A549 (cell line): ENCODE data around the gene YES1. TPM values are rescaled to one million over a fixed set of nuclear protein-coding genes. Genes with fewer than 3 reads are reported as not detected.

ENCODE experiments used
- ATAC-seq, 2 experiments: fragments of 200-7000 bp in 1 of 2; fragments of >200 bp in 1 of 2; cut with Nextera tagmentation in 1 of 2; cut with Tn5 transposase in 1 of 2; 3 replicates each; pipeline versions ENCODE4 v1.8.0 to v1.9.1; 2018 to 2020; ENCODE audit warnings: mild to moderate bottlenecking in 1 of 2, moderate library complexity in 1 of 2
- CTCF ChIA-PET: fragments of 300-600 bp; sonication (Branson Sonifier 250); formaldehyde crosslinking; extraction: SDS; loops from one replicate; lab custom pipeline; 2021; ENCODE audit warnings: antibody characterized with exemption, inconsistent platforms; lab: Yijun Ruan, JAX
- POLR2A ChIA-PET: fragments of 350-600 bp; formaldehyde crosslinking; extraction: SDS; loops from one replicate; lab custom pipeline; 2021; ENCODE audit warnings: antibody characterized with exemption, inconsistent platforms; lab: Yijun Ruan, JAX
- DNase-seq, 2 experiments: peaks; one replicate each; pipeline versions ENCODE4 v3.0.0 to v3.0.0-alpha.2; 2011 to 2016; ENCODE audit warnings: low read depth in 1 of 2, low spot score in 1 of 2
- FAIRE-seq: peaks from 2 replicates; lab custom pipeline; 2011; peaks lifted over from hg19 to GRCh38; lab: Jason Lieb, UNC
- H3K27ac ChIP-seq, 2 experiments: fragments of >200 bp; sonication (Bioruptor Twin); formaldehyde crosslinking; 3 replicates each; pipeline ENCODE4 v1.5.1; 2016 to 2017
- H3K4me1 ChIP-seq: fragments of >200 bp; sonication (Bioruptor Twin); formaldehyde crosslinking; 3 replicates; pipeline ENCODE4 v1.6.1; 2016
- H3K4me2 ChIP-seq: fragments of >200 bp; sonication (Bioruptor Twin); formaldehyde crosslinking; 3 replicates; pipeline ENCODE4 v1.6.1; 2016
- H3K4me3 ChIP-seq: fragments of >200 bp; sonication (Bioruptor Twin); formaldehyde crosslinking; 3 replicates; pipeline ENCODE4 v1.5.1; 2016
- H3K9me3 ChIP-seq: fragments of >200 bp; sonication (Bioruptor Twin); formaldehyde crosslinking; 3 replicates; pipeline ENCODE4 v1.6.1; 2016
- CBX2 ChIP-seq: fragments of 200-600 bp; sonication (generic); IDR thresholded peaks from 2 replicates; pipeline ENCODE4 v1.6.1; 2016; ENCODE audit warnings: low read depth, mild to moderate bottlenecking, borderline replicate concordance
- CEBPB ChIP-seq, 2 experiments: fragments of >200 bp in 1 of 2; sonication (Bioruptor Twin) in 1 of 2; formaldehyde crosslinking in 1 of 2; IDR thresholded peaks; 2 replicates each; pipeline ENCODE4 v1.6.1; 2012 to 2016
- CHD2 ChIP-seq: fragments of 150-350 bp; IDR thresholded peaks from 2 replicates; pipeline ENCODE4 v1.6.1; 2014; ENCODE audit warnings: low read length; ENCODE audit not compliant: partially characterized antibody
- CHD4 ChIP-seq: fragments of 200-600 bp; sonication (generic); IDR thresholded peaks from 2 replicates; pipeline ENCODE4 v1.6.1; 2016; ENCODE audit warnings: antibody characterized with exemption, mild to moderate bottlenecking, borderline replicate concordance
- EP300 ChIP-seq, 2 experiments: fragments of >200 bp; sonication (Bioruptor Twin); formaldehyde crosslinking; IDR thresholded peaks; 2 replicates in 1 of 2; 3 replicates in 1 of 2; pipeline ENCODE4 v1.6.1; 2016 to 2017
- FOSB ChIP-seq: fragments of 250-450 bp; sonication (Bioruptor Pico); IDR thresholded peaks from 2 replicates; pipeline ENCODE4 v1.5.0; 2020; ENCODE audit warnings: mild to moderate bottlenecking, moderate library complexity
- FOSL2 ChIP-seq, 2 experiments: fragments of 450-650 bp in 1 of 2; fragments of >200 bp in 1 of 2; sonication (Bioruptor Twin) in 1 of 2; formaldehyde crosslinking; IDR thresholded peaks; 2 replicates each; pipeline versions ENCODE4 v1.5.0 to v1.6.1; 2016 to 2020; ENCODE audit warnings: mild to moderate bottlenecking in 1 of 2, moderate library complexity in 1 of 2
- GATA3 ChIP-seq: IDR thresholded peaks from 2 replicates; pipeline ENCODE4 v1.6.1; 2012; ENCODE audit warnings: borderline replicate concordance
- HOXB13 ChIP-seq: fragments of 250-450 bp; sonication (Bioruptor Pico); IDR thresholded peaks from 2 replicates; pipeline ENCODE4 v1.5.0; 2020; ENCODE audit warnings: low read depth, mild to moderate bottlenecking, moderate library complexity
- HOXB5 ChIP-seq: fragments of 250-450 bp; sonication (Bioruptor Pico); IDR thresholded peaks from 2 replicates; pipeline ENCODE4 v1.5.0; 2020; ENCODE audit warnings: mild to moderate bottlenecking, moderate library complexity
- JUN ChIP-seq, 2 experiments: fragments of >200 bp; sonication (Bioruptor Twin); formaldehyde crosslinking; IDR thresholded peaks; 2 replicates in 1 of 2; 3 replicates in 1 of 2; pipeline ENCODE4 v1.6.1; 2016 to 2017
- JUNB ChIP-seq: fragments of >200 bp; sonication (Bioruptor Twin); formaldehyde crosslinking; IDR thresholded peaks from 2 replicates; pipeline ENCODE4 v1.6.1; 2016
- KDM5A ChIP-seq: fragments of 200-600 bp; sonication (generic); IDR thresholded peaks from 2 replicates; pipeline ENCODE4 v1.6.1; 2016; ENCODE audit warnings: antibody characterized with exemption, mild to moderate bottlenecking
- PHF8 ChIP-seq: fragments of 200-600 bp; sonication (generic); IDR thresholded peaks from 2 replicates; pipeline ENCODE4 v1.6.1; 2016; ENCODE audit warnings: low read depth, mild to moderate bottlenecking, antibody characterized with exemption, moderate library complexity, borderline replicate concordance
- POLR2A ChIP-seq: IDR thresholded peaks from 2 replicates; pipeline ENCODE4 v1.6.1; 2012; ENCODE audit warnings: mild to moderate bottlenecking, low read length
- RCOR1 ChIP-seq: fragments of 150-350 bp; IDR thresholded peaks from 2 replicates; pipeline ENCODE4 v1.6.1; 2014; ENCODE audit warnings: antibody characterized with exemption, low read length, low read depth
- RNF2 ChIP-seq: fragments of 200-600 bp; sonication (generic); IDR thresholded peaks from 2 replicates; pipeline ENCODE4 v1.6.1; 2016; ENCODE audit warnings: low read depth, mild to moderate bottlenecking, antibody characterized with exemption, moderate library complexity, borderline replicate concordance
- SREBF2 ChIP-seq: fragments of 450-650 bp; IDR thresholded peaks from 2 replicates; pipeline ENCODE4 v1.6.1; 2014; ENCODE audit warnings: mild to moderate bottlenecking, moderate library complexity
- TFCP2L1 ChIP-seq: fragments of 250-450 bp; sonication (Bioruptor Pico); IDR thresholded peaks from 2 replicates; pipeline ENCODE4 v1.5.0; 2021; ENCODE audit warnings: mild to moderate bottlenecking
- ZFP36 ChIP-seq: fragments of 450-650 bp; IDR thresholded peaks from 2 replicates; pipeline ENCODE4 v1.6.1; 2014; ENCODE audit warnings: borderline replicate concordance; ENCODE audit not compliant: partially characterized antibody
- WGBS: methylation state at CpG from one replicate; pipeline ENCODE4 v1.1.6; 2017; ENCODE audit errors: missing lambda C conversion rate; 5-methylcytosine and 5-hydroxymethylcytosine counted together
- polyA plus RNA-seq, 4 experiments: library from polyadenylated mRNA; depleted of rRNA in 3 of 4; stranded (reverse); fragments of >200 nt; fragmentation: RNase III in 1 of 4; extraction: RNeasy Plus Mini Kit Qiagen cat#74134 plus additional on column Dnase treatment in 1 of 4; gene quantifications; 2 replicates in 3 of 4; 3 replicates in 1 of 4; pipeline ENCODE4 v1.2.3, GENCODE V29; 2011 to 2017
- TF ChIP-seq, protein P1 (sequence below): fragments of 250-450 bp; sonication (Bioruptor Pico); IDR thresholded peaks from 2 replicates; pipeline ENCODE4 v1.5.0; 2021; ENCODE audit warnings: mild to moderate bottlenecking, moderate library complexity, borderline replicate concordance
- TF ChIP-seq, protein P2 (sequence below): fragments of >200 bp; sonication (Bioruptor Twin); formaldehyde crosslinking; IDR thresholded peaks from 2 replicates; pipeline ENCODE4 v1.6.1; 2016
- TF ChIP-seq, protein P3 (sequence below): IDR thresholded peaks from 2 replicates; pipeline ENCODE4 v1.6.1; 2012
- TF ChIP-seq, protein P4 (sequence below): fragments of 200-600 bp; sonication (generic); IDR thresholded peaks from 2 replicates; pipeline ENCODE4 v1.6.1; 2016; ENCODE audit warnings: antibody characterized with exemption, mild to moderate bottlenecking, moderate library complexity
- TF ChIP-seq, protein P5 (sequence below): fragments of >200 bp; sonication (Bioruptor Twin); formaldehyde crosslinking; IDR thresholded peaks from 3 replicates; pipeline ENCODE4 v1.6.1; 2016
- TF ChIP-seq, protein P6 (sequence below): IDR thresholded peaks from 2 replicates; pipeline ENCODE4 v1.6.1; 2012
- TF ChIP-seq, protein P7 (sequence below): IDR thresholded peaks from 2 replicates; pipeline ENCODE4 v1.6.1; 2012; ENCODE audit warnings: low read depth, borderline replicate concordance

YES1 gene
- polyA plus RNA-seq, 2 of the 4 experiments (the other 2 are of a cell fraction) = 22.6 to 32.1 TPM

DNA sequence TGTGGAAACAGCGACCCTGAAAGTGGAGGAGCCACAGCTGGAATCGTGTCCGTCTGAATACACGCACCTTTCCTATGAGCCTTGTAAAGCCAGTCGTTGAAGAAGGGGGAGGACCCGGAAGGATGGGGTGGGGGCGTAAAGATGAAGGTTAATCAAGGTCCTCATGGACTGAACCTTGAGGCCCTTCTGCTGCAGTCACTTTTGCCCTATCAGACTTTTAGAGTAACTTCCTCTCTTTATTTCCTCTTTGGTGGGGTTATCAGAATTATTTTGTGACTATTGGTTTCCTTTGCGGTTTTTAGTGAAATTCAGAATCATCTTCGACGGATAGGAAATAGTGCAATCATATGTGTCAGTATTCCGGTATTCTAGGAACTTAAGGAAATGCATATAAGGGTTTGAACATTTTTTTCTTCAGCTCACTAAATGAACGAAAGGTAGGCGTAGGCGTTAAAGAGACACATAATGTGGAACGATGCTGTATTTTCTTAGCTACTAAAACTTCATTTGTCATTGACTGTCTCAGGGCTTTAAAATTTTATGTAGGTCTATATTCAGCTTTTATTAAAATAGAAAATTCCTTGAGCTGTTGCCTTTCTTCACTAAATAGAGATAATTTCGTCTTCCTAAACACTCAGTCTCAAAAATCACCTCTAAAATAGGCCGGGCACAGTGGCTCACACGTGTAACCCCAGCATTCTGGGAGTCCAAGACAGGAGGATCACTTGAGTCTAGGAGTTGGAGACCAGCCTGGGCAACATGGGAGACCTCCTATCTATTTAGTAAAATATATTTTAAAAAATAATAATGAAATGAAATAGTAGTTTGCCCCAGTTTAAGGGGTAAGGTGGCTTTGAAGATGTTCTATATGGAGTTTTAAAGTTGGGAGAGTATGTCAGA lies 1.4 kb upstream of the YES1 start (continued):
- TF ChIP-seq, protein P1, sequence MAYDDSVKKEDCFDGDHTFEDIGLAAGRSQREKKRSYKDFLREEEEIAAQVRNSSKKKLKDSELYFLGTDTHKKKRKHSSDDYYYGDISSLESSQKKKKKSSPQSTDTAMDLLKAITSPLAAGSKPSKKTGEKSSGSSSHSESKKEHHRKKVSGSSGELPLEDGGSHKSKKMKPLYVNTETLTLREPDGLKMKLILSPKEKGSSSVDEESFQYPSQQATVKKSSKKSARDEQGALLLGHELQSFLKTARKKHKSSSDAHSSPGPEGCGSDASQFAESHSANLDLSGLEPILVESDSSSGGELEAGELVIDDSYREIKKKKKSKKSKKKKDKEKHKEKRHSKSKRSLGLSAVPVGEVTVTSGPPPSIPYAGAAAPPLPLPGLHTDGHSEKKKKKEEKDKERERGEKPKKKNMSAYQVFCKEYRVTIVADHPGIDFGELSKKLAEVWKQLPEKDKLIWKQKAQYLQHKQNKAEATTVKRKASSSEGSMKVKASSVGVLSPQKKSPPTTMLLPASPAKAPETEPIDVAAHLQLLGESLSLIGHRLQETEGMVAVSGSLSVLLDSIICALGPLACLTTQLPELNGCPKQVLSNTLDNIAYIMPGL = no peak
- TF ChIP-seq, all 56 proteins: peak for 0

DNA sequence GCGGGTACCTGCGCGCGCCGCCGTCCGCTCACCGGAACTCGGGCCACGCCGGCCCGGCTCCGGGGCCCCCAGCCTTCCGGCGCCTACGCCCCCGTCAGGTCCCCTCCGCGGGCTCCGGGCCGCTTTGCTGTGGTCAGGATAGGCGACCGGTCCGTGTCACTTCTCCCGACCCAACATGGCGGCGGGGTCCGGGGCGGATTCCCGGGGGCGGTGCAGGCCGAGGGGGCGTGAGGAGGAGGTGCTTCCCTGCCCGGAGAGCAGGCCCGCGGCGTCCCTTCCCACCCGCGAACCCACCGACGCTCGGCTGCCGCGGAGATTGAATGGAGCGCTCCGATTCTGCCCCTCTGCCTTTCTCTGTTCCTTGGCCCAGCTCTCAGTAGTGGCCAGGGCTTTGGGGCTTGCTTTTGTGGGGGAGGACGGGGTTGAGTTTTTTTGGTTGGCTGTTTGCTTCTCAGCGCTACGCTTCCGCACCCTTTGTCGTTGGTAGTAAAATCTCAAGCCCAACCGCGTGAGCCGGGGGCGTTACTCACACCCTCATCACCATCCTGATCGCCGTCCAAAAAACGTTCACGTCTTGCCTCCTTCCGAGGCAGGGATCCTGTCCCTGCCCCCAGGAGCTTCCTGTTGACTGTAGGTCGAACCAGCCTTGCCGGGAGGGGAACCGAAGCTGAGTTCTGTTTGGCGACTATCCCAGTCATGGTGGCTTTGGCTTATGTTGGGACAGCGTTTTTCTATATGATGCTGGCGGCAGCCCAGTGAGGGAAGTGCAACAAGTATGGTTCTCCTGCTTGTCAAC lies 532 bp upstream of the YES1 start:
- 4% methylated on average over 12 of the region's 66 CpGs for WGBS

More for the DNA sequence above, 532 bp upstream of the YES1 start:
- no peak for FAIRE-seq
- H3K27ac ChIP-seq = peak overlapping the region; percentile 85 to 100
- peak; percentile 87 to 92 for ATAC-seq
- ChIA-PET CTCF (interaction anchor here (1.6 kb wide), 1 partner anchor 18 kb away, joined by 3 read pairs; no protein-coding TSS in a partner anchor), POLR2A (interaction anchor here (0.7 to 1.2 kb wide), 3 partner anchors 18 to 100 kb away, joined by 3 to 6 read pairs (median 4); partner anchors contain the start of gene ENOSF1)
- H3K4me3 ChIP-seq = peak overlapping the region; percentile 98
- H3K9me3 ChIP-seq = no peaks in the 10 kb centered on the region
- DNase-seq = peak; percentile 59 to 76
- no peak for TF ChIP-seq FOSB (CRISPR knock-in tag)
- TF ChIP-seq, protein P2, sequence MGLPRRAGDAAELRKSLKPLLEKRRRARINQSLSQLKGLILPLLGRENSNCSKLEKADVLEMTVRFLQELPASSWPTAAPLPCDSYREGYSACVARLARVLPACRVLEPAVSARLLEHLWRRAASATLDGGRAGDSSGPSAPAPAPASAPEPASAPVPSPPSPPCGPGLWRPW = no peak
- TF ChIP-seq, protein P3, sequence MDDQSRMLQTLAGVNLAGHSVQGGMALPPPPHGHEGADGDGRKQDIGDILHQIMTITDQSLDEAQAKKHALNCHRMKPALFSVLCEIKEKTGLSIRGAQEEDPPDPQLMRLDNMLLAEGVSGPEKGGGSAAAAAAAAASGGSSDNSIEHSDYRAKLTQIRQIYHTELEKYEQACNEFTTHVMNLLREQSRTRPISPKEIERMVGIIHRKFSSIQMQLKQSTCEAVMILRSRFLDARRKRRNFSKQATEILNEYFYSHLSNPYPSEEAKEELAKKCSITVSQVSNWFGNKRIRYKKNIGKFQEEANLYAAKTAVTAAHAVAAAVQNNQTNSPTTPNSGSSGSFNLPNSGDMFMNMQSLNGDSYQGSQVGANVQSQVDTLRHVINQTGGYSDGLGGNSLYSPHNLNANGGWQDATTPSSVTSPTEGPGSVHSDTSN = no peak
- no peak for TF ChIP-seq HOXB5 (CRISPR knock-in tag)
- 0 out of 2 replicates have a peak, but pooled peaks have one; percentile 17 for TF ChIP-seq POLR2A
- TF ChIP-seq CEBPB (IDR thresholded peaks at IDR 0.05) = no peak
- TF ChIP-seq CHD2 = no peak
- TF ChIP-seq SREBF2 = no peak
- TF ChIP-seq, protein P4, sequence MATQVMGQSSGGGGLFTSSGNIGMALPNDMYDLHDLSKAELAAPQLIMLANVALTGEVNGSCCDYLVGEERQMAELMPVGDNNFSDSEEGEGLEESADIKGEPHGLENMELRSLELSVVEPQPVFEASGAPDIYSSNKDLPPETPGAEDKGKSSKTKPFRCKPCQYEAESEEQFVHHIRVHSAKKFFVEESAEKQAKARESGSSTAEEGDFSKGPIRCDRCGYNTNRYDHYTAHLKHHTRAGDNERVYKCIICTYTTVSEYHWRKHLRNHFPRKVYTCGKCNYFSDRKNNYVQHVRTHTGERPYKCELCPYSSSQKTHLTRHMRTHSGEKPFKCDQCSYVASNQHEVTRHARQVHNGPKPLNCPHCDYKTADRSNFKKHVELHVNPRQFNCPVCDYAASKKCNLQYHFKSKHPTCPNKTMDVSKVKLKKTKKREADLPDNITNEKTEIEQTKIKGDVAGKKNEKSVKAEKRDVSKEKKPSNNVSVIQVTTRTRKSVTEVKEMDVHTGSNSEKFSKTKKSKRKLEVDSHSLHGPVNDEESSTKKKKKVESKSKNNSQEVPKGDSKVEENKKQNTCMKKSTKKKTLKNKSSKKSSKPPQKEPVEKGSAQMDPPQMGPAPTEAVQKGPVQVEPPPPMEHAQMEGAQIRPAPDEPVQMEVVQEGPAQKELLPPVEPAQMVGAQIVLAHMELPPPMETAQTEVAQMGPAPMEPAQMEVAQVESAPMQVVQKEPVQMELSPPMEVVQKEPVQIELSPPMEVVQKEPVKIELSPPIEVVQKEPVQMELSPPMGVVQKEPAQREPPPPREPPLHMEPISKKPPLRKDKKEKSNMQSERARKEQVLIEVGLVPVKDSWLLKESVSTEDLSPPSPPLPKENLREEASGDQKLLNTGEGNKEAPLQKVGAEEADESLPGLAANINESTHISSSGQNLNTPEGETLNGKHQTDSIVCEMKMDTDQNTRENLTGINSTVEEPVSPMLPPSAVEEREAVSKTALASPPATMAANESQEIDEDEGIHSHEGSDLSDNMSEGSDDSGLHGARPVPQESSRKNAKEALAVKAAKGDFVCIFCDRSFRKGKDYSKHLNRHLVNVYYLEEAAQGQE = no peak
- TF ChIP-seq RCOR1 = no peak
- TF ChIP-seq JUNB = no peak
- TF ChIP-seq, protein P5, sequence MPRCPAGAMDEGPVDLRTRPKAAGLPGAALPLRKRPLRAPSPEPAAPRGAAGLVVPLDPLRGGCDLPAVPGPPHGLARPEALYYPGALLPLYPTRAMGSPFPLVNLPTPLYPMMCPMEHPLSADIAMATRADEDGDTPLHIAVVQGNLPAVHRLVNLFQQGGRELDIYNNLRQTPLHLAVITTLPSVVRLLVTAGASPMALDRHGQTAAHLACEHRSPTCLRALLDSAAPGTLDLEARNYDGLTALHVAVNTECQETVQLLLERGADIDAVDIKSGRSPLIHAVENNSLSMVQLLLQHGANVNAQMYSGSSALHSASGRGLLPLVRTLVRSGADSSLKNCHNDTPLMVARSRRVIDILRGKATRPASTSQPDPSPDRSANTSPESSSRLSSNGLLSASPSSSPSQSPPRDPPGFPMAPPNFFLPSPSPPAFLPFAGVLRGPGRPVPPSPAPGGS = no peak
- no peak for TF ChIP-seq TFCP2L1 (CRISPR knock-in tag)
- no peak for TF ChIP-seq RNF2
- no peak for TF ChIP-seq CHD4
- TF ChIP-seq, protein P6, sequence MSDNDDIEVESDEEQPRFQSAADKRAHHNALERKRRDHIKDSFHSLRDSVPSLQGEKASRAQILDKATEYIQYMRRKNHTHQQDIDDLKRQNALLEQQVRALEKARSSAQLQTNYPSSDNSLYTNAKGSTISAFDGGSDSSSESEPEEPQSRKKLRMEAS = peak; percentile 57; the same call in 1 of the 2 replicates
- TF ChIP-seq ZFP36 = no peak
- no peak for TF ChIP-seq KDM5A
- TF ChIP-seq PHF8 = peak; percentile 61
- TF ChIP-seq FOSL2 (IDR thresholded peaks at IDR 0.05) = no peak
- TF ChIP-seq FOSL2 (CRISPR knock-in tag; IDR thresholded peaks at IDR 0.05) = no peak
- no peak for TF ChIP-seq CBX2
- TF ChIP-seq JUN (IDR thresholded peaks at IDR 0.05) = peak; percentile 36 to 59; a peak in 2 of 5 replicates
- no peak for TF ChIP-seq GATA3
- TF ChIP-seq EP300 (IDR thresholded peaks at IDR 0.05) = no peak
- no peak for TF ChIP-seq HOXB13 (CRISPR knock-in tag)
- TF ChIP-seq, protein P7, sequence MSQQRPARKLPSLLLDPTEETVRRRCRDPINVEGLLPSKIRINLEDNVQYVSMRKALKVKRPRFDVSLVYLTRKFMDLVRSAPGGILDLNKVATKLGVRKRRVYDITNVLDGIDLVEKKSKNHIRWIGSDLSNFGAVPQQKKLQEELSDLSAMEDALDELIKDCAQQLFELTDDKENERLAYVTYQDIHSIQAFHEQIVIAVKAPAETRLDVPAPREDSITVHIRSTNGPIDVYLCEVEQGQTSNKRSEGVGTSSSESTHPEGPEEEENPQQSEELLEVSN = peak; percentile 60; the same call in 1 of the 2 replicates
- H3K4me2 ChIP-seq = peak overlapping the region; percentile 71
- peaks cover 3% of the 10 kb centered on the region; the same call in 2 of the 3 replicates for H3K4me1 ChIP-seq
